GM12891 (cell line): ENCODE data around the gene PYGL.

Source experiments
- POLR2AphosphoS5 ChIP-seq: IDR thresholded peaks from 2 replicates; pipeline ENCODE4 v1.6.1; 2011; ENCODE audit warnings: low read depth, low read length, control low read depth
- POU2F2 ChIP-seq: IDR thresholded peaks from 2 replicates; pipeline ENCODE4 v1.6.1; 2011; ENCODE audit warnings: low read depth, mild to moderate bottlenecking, control low read depth, low read length, moderate library complexity

DNA sequence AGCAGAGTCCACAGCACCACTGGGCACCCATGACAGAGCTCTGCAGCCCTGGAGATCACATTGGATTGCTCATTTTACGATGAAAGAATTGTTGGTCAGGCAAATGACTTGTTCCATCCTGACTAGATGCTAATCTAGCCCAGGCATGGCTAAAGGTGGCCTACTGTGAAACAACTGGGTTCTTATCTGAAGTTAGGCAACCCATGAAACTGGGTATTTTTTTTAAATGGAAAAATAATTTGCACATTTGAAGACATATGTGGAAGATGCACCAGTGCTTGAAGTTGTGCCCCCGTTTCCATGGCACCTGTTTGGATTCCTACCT lies 8.3 kb downstream of the PYGL start:
- TF ChIP-seq POU2F2 (no peak), POLR2AphosphoS5 (no peak)
